HEK293 (cell line): ENCODE results near the gene UNC119.

Experiments used
- GFI1B ChIP-seq: fragments of 450-650 bp; formaldehyde crosslinking; IDR thresholded peaks from 2 replicates; pipeline ENCODE4 v1.5.1; 2016; ENCODE audit warnings: missing biosample characterization, missing genetic modification characterization
- GLI2 ChIP-seq: fragments of 450-650 bp; formaldehyde crosslinking; IDR thresholded peaks from 2 replicates; pipeline ENCODE4; 2017; ENCODE audit warnings: missing biosample characterization, missing genetic modification characterization, low read depth, borderline replicate concordance
- KLF10 ChIP-seq: fragments of 450-650 bp; IDR thresholded peaks from 2 replicates; pipeline ENCODE4 v1.5.1; 2018; ENCODE audit warnings: missing biosample characterization, mild to moderate bottlenecking, missing genetic modification characterization
- KLF8 ChIP-seq: fragments of 450-650 bp; formaldehyde crosslinking; IDR thresholded peaks from 2 replicates; pipeline ENCODE4 v1.5.1; 2016; ENCODE audit warnings: missing biosample characterization, missing genetic modification characterization
- MZF1 ChIP-seq: fragments of 450-650 bp; formaldehyde crosslinking; IDR thresholded peaks from 2 replicates; pipeline ENCODE4 v1.5.1; 2017; ENCODE audit warnings: missing biosample characterization, missing genetic modification characterization, borderline replicate concordance
- OSR2 ChIP-seq: fragments of 450-650 bp; formaldehyde crosslinking; IDR thresholded peaks from 2 replicates; pipeline ENCODE4 v1.5.1; 2016; ENCODE audit warnings: missing biosample characterization, missing genetic modification characterization
- SP3 ChIP-seq: fragments of 450-650 bp; formaldehyde crosslinking; IDR thresholded peaks from 2 replicates; pipeline ENCODE4 v1.5.1; 2016; ENCODE audit warnings: missing biosample characterization, missing genetic modification characterization
- TRIM28 ChIP-seq: IDR thresholded peaks from 2 replicates; pipeline ENCODE4 v1.6.1; 2011; ENCODE audit warnings: low read length, control low read depth, borderline replicate concordance
- ZBTB20 ChIP-seq: fragments of 450-650 bp; formaldehyde crosslinking; IDR thresholded peaks from 2 replicates; pipeline ENCODE4 v1.5.1; 2016; ENCODE audit warnings: missing biosample characterization, missing genetic modification characterization
- ZBTB48 ChIP-seq: fragments of 450-650 bp; formaldehyde crosslinking; IDR thresholded peaks from 2 replicates; pipeline ENCODE4 v1.5.1; 2016; ENCODE audit warnings: missing biosample characterization, missing genetic modification characterization
- ZIC2 ChIP-seq: fragments of 450-650 bp; formaldehyde crosslinking; IDR thresholded peaks from 2 replicates; pipeline ENCODE4 v1.5.1; 2016; ENCODE audit warnings: missing biosample characterization, missing genetic modification characterization
- ZNF169 ChIP-seq: fragments of 450-650 bp; formaldehyde crosslinking; IDR thresholded peaks from 2 replicates; pipeline ENCODE4 v1.5.1; 2016; ENCODE audit warnings: missing biosample characterization, missing genetic modification characterization
- ZNF266 ChIP-seq: fragments of 450-650 bp; formaldehyde crosslinking; IDR thresholded peaks from 2 replicates; pipeline ENCODE4 v1.5.1; 2016; ENCODE audit warnings: missing biosample characterization, missing genetic modification characterization, low read depth
- ZNF335 ChIP-seq: fragments of 450-650 bp; formaldehyde crosslinking; conservative IDR thresholded peaks from 2 replicates; pipeline ENCODE4 v1.5.1; 2016; ENCODE audit warnings: missing biosample characterization, missing genetic modification characterization
- ZNF350 ChIP-seq: fragments of 450-650 bp; formaldehyde crosslinking; IDR thresholded peaks from 2 replicates; pipeline ENCODE4 v1.5.0; 2017; ENCODE audit warnings: missing biosample characterization, mild to moderate bottlenecking, missing genetic modification characterization
- ZNF366 ChIP-seq: fragments of 450-650 bp; formaldehyde crosslinking; conservative IDR thresholded peaks from 2 replicates; pipeline ENCODE4 v1.5.1; 2016; ENCODE audit warnings: missing biosample characterization, missing genetic modification characterization
- ZNF404 ChIP-seq: fragments of 450-650 bp; formaldehyde crosslinking; IDR thresholded peaks from 2 replicates; pipeline ENCODE4 v1.5.1; 2017; ENCODE audit warnings: missing biosample characterization, missing genetic modification characterization
- ZNF600 ChIP-seq: fragments of 450-650 bp; formaldehyde crosslinking; IDR thresholded peaks from 2 replicates; pipeline ENCODE4 v1.5.1; 2016; ENCODE audit warnings: missing biosample characterization, missing genetic modification characterization
- ZNF629 ChIP-seq: fragments of 450-650 bp; formaldehyde crosslinking; IDR thresholded peaks from 2 replicates; pipeline ENCODE4 v1.5.1; 2017; ENCODE audit warnings: missing biosample characterization, missing genetic modification characterization
- ZNF670 ChIP-seq: fragments of 450-650 bp; formaldehyde crosslinking; IDR thresholded peaks from 2 replicates; pipeline ENCODE4 v1.5.1; 2016; ENCODE audit warnings: missing biosample characterization, missing genetic modification characterization, low read depth
- ZNF76 ChIP-seq: fragments of 450-650 bp; formaldehyde crosslinking; IDR thresholded peaks from 2 replicates; pipeline ENCODE4; 2016; ENCODE audit warnings: low read depth, missing biosample characterization, missing genetic modification characterization, borderline replicate concordance
- ZNF792 ChIP-seq: fragments of 450-650 bp; formaldehyde crosslinking; IDR thresholded peaks from 2 replicates; pipeline ENCODE4 v1.5.1; 2016; ENCODE audit warnings: missing biosample characterization, missing genetic modification characterization
- TF ChIP-seq, protein P1 (sequence below): fragments of 450-650 bp; formaldehyde crosslinking; IDR thresholded peaks from 2 replicates; pipeline ENCODE4 v1.5.1; 2016; ENCODE audit warnings: missing biosample characterization, missing genetic modification characterization
- TF ChIP-seq, protein P2 (sequence below): fragments of 450-650 bp; formaldehyde crosslinking; IDR thresholded peaks from 2 replicates; pipeline ENCODE4 v1.5.1; 2016; ENCODE audit warnings: missing biosample characterization, missing genetic modification characterization

Gene UNC119

GRCh38 chr17:28571361-28572122 lies 19.1 kb upstream of the UNC119 start, which contains the start of gene PIGS (continued):
- peak; percentile 98 for TF ChIP-seq ZBTB48
- TF ChIP-seq ZNF335 (tag by site-specific recombination): peak; percentile 94
- TF ChIP-seq ZNF76: peak; percentile 33; the same call in 1 of the 2 replicates
- peak; percentile 94 for TF ChIP-seq KLF10
- TF ChIP-seq ZIC2 (tag by site-specific recombination): 0 out of 2 replicates have a peak, but pooled peaks have one; percentile 6
- TF ChIP-seq GLI2 (tag by site-specific recombination): no peak
- peak; percentile 50; the same call in 1 of the 2 replicates for TF ChIP-seq MZF1
- TF ChIP-seq ZNF266 (tag by site-specific recombination): no peak
- no peak for TF ChIP-seq ZNF169 (tag by site-specific recombination)
- TF ChIP-seq TRIM28: peak; percentile 68; the same call in 1 of the 2 replicates
- no peak for TF ChIP-seq ZNF350 (tag by site-specific recombination)
- no peak for TF ChIP-seq GFI1B
- TF ChIP-seq ZNF629 (tag by site-specific recombination): 0 out of 2 replicates have a peak, but pooled peaks have one; percentile 10
- peak; percentile 88 for TF ChIP-seq ZNF366 (tag by site-specific recombination)
- no peak for TF ChIP-seq ZNF792 (tag by site-specific recombination)
- TF ChIP-seq SP3 (tag by site-specific recombination): peak; percentile 63
- TF ChIP-seq, protein P1, sequence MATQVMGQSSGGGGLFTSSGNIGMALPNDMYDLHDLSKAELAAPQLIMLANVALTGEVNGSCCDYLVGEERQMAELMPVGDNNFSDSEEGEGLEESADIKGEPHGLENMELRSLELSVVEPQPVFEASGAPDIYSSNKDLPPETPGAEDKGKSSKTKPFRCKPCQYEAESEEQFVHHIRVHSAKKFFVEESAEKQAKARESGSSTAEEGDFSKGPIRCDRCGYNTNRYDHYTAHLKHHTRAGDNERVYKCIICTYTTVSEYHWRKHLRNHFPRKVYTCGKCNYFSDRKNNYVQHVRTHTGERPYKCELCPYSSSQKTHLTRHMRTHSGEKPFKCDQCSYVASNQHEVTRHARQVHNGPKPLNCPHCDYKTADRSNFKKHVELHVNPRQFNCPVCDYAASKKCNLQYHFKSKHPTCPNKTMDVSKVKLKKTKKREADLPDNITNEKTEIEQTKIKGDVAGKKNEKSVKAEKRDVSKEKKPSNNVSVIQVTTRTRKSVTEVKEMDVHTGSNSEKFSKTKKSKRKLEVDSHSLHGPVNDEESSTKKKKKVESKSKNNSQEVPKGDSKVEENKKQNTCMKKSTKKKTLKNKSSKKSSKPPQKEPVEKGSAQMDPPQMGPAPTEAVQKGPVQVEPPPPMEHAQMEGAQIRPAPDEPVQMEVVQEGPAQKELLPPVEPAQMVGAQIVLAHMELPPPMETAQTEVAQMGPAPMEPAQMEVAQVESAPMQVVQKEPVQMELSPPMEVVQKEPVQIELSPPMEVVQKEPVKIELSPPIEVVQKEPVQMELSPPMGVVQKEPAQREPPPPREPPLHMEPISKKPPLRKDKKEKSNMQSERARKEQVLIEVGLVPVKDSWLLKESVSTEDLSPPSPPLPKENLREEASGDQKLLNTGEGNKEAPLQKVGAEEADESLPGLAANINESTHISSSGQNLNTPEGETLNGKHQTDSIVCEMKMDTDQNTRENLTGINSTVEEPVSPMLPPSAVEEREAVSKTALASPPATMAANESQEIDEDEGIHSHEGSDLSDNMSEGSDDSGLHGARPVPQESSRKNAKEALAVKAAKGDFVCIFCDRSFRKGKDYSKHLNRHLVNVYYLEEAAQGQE: 0 out of 2 replicates have a peak, but pooled peaks have one; percentile 16
- no peak for TF ChIP-seq ZNF404 (tag by site-specific recombination)
- TF ChIP-seq ZNF670: no peak
- peak; percentile 74 for TF ChIP-seq ZNF600 (tag by site-specific recombination)
- TF ChIP-seq KLF8 (tag by site-specific recombination): peak; percentile 70; the same call in 1 of the 2 replicates
- peak; percentile 72; the same call in 1 of the 2 replicates for TF ChIP-seq ZBTB20 (tag by site-specific recombination)
- TF ChIP-seq, protein P2, sequence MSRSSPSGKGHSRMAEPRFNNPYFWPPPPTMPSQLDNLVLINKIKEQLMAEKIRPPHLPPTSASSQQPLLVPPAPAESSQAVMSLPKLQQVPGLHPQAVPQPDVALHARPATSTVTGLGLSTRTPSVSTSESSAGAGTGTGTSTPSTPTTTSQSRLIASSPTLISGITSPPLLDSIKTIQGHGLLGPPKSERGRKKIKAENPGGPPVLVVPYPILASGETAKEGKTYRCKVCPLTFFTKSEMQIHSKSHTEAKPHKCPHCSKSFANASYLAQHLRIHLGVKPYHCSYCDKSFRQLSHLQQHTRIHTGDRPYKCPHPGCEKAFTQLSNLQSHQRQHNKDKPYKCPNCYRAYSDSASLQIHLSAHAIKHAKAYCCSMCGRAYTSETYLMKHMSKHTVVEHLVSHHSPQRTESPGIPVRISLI (tag by site-specific recombination): no peak
- peak; percentile 62; the same call in 1 of the 2 replicates for TF ChIP-seq OSR2
